Cardiac septum (tissue), 1 donor: ENCODE measurements around the gene PRPS1. TPM values are rescaled to one million over a fixed set of nuclear protein-coding genes. Genes with fewer than 3 reads are reported as not detected.

Source experiments
- DNase-seq: peaks from one replicate; pipeline ENCODE4 v3.0.0-alpha.2; 2020; ENCODE audit warnings: low spot score
- intact Hi-C: fragments of 100-400 bp; cut with DNase I; formaldehyde crosslinking; loops from one replicate; pipeline ENCODE4 v1.14.0; 2022
- total RNA-seq: library from RNA; stranded (reverse); fragmentation: NEBNext Ultra II Directional; extraction: Animal tissue kit (Norgen Biotek cat#: 25700); gene quantifications from one replicate; pipeline ENCODE4 v1.2.1, GENCODE V29; 2021
- donor health status: DM: no; HTN: no; CAD: no.

Gene PRPS1
- total RNA-seq, 1 donor from 2014 or later: 22.7 TPM

DNA sequence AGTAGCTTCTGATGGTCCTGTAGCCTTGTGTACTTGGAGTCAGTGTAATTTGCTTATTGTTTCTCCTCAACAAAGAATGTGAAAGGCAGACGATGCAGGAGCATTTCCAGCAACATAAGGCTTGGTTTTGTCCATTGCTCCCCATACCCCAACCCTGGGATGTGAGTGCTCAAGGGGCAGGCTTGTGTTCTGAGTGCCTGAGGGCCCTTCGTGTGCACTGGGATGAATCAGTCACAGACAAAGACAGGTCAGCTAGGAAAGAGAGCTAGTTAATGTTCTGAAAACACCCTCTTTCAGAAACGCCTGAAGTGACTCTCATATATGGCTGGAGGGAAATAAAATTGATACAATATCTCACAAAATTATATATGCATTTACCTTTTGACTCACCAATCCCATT, 59.1 kb downstream of the PRPS1 start:
- DNase-seq: no peak
- intact Hi-C loops: no loop called here

DNA sequence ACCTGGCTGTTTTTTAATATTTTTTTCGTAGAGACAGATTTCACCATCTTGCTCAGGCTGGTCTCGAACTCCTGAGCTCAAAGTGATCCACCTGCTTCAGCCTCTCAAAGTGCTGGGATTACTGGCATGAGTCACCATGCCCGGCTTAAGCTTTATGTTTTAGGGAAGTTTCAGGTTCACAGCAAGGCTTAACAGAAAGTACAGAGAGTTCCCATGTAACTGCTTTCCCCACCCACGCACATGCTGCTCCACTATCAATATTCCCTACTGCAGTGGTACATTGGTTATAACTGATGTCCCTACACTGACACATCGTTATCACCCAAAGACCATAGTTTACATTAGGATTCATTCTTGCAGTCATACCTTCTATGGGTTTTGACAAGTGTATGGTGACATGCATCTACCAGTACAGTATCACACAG, 62.7 kb downstream of the PRPS1 start:
- no peak for DNase-seq
- intact Hi-C loops: no loop called here

DNA sequence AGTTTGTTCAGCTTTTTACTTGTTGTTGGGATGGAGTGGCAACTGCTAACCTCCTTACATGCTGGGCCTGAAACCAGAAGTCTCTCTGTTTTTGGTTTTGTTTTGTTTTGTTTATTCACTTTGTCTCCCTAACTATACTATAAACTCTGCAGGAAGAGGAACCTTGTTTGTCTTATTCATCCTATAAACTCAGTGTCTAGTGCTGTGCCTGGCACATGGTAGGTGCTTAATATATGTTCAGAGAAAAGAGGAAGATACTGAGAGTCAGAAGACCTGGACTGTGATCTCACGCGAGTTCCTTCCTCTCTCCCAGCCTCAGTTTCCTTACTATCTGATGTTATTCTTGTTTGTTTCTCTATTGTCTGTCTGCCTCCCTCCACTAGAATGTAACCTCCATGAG, 71.3 kb downstream of the PRPS1 start:
- DNase-seq: peak; percentile 43
- intact Hi-C loops: no loop called here

- peak; percentile 38 for DNase-seq
- intact Hi-C loops: no loop called here
These were observed 72.0 kb downstream of the PRPS1 start for GRCh38 chrX:107700317-107700774.

Other genes with a start within 250 kb of the PRPS1 start
- gene FRMPD3, start 178.9 kb upstream of the PRPS1 start, total RNA-seq: 0.05 TPM
- 33.0 TPM for gene TSC22D3, start 147.3 kb downstream of the PRPS1 start, total RNA-seq
- gene NCBP2L, start 149.2 kb downstream of the PRPS1 start, total RNA-seq: not detected
- gene MID2, start 197.4 kb downstream of the PRPS1 start, total RNA-seq: 5.6 TPM